Neural cell (in vitro differentiated cells): ENCODE measurements around the gene HPSE2. TPM values are rescaled to one million over a fixed set of nuclear protein-coding genes. Genes with fewer than 3 reads are reported as not detected.
"Not testable (repeated sequence)": the region's sequence is repeated elsewhere in the genome, so short reads cannot be mapped to it uniquely, and the experiment has no call there.

ENCODE experiments used
- H2AFZ ChIP-seq: fragments of 200-600, 300-800 bp; sonication (generic), shearing (Covaris generic); 2 replicates; pipeline ENCODE4 v1.6.0; 2014; ENCODE audit warnings: low read depth, mild to moderate bottlenecking, antibody characterized with exemption, low read length, moderate library complexity
- H3F3A ChIP-seq: fragments of 200-600 bp; shearing (Covaris generic); 2 replicates; pipeline ENCODE4 v1.6.1; 2016; ENCODE audit warnings: mild to moderate bottlenecking, moderate library complexity, mixed read lengths, antibody characterized with exemption, low read length; ENCODE audit not compliant: insufficient read depth, poor library complexity, severe bottlenecking
- H3K27ac ChIP-seq: fragments of 200-600, 300-800 bp; sonication (generic), shearing (Covaris generic); 2 replicates; pipeline ENCODE4 v1.5.1; 2014; ENCODE audit warnings: mild to moderate bottlenecking, low read length, moderate library complexity
- H3K27me3 ChIP-seq: fragments of 300-800, 200-600 bp; sonication (generic), shearing (Covaris generic); 2 replicates; pipeline ENCODE4 v1.6.0; 2014; ENCODE audit warnings: mild to moderate bottlenecking, low read depth, low read length, moderate library complexity; ENCODE audit not compliant: insufficient read depth
- H3K36me3 ChIP-seq: fragments of 300-800, 200-600 bp; sonication (generic), shearing (Covaris generic); 2 replicates; pipeline ENCODE4 v1.5.1; 2014; ENCODE audit warnings: mild to moderate bottlenecking, antibody characterized with exemption, low read length, moderate library complexity; ENCODE audit not compliant: insufficient read depth
- H3K4me2 ChIP-seq: fragments of 300-800, 200-600 bp; sonication (generic), shearing (Covaris generic); 2 replicates; pipeline ENCODE4 v1.6.0; 2014; ENCODE audit warnings: mild to moderate bottlenecking, low read length
- H3K4me3 ChIP-seq: fragments of 300-800, 200-600 bp; sonication (generic), shearing (Covaris generic); 2 replicates; pipeline ENCODE4 v1.5.1; 2014; ENCODE audit warnings: mild to moderate bottlenecking, low read length, moderate library complexity
- H3K79me2 ChIP-seq: fragments of 200-600 bp; shearing (Covaris generic); replicated peaks from 2 replicates; pipeline ENCODE4 v1.6.0; 2014; ENCODE audit warnings: mild to moderate bottlenecking, low read length, moderate library complexity; ENCODE audit not compliant: insufficient read depth
- H3K9ac ChIP-seq: fragments of 300-800, 200-600 bp; sonication (generic), shearing (Covaris generic); 2 replicates; pipeline ENCODE4 v1.6.1; 2016; ENCODE audit warnings: mild to moderate bottlenecking, low read length, mixed read lengths
- H3K9me2 ChIP-seq: fragments of 200-600 bp; shearing (Covaris generic); 2 replicates; pipeline ENCODE4 v1.6.1; 2016; ENCODE audit warnings: mild to moderate bottlenecking, low read length, mixed read lengths; ENCODE audit not compliant: insufficient read depth
- H3K9me3 ChIP-seq: fragments of 200-600, 300-800 bp; sonication (generic), shearing (Covaris generic); 2 replicates; pipeline ENCODE4 v1.6.1; 2016; ENCODE audit warnings: mild to moderate bottlenecking, mixed run types, low read length, moderate library complexity, mixed read lengths
- H4K20me1 ChIP-seq: fragments of 200-600 bp; shearing (Covaris generic); 2 replicates; pipeline ENCODE4 v1.6.1; 2016; ENCODE audit warnings: mild to moderate bottlenecking, mixed run types; ENCODE audit not compliant: insufficient read depth
- CTCF ChIP-seq: fragments of 450-650 bp; IDR thresholded peaks from 2 replicates; pipeline ENCODE4 v1.5.1; 2014; ENCODE audit warnings: antibody characterized with exemption, mild to moderate bottlenecking, moderate library complexity; ENCODE audit not compliant: poor library complexity, severe bottlenecking
- EP300 ChIP-seq: fragments of 450-650 bp; conservative IDR thresholded peaks from 2 replicates; pipeline ENCODE4 v1.6.1; 2014; ENCODE audit warnings: antibody characterized with exemption, mild to moderate bottlenecking, moderate library complexity; ENCODE audit not compliant: poor library complexity, severe bottlenecking
- EZH2 ChIP-seq: fragments of 200-600, 300-800 bp; shearing (Covaris generic), sonication (generic); IDR thresholded peaks from 2 replicates; pipeline ENCODE4 v1.6.1; 2014; ENCODE audit warnings: antibody characterized with exemption, low read length, borderline replicate concordance, mild to moderate bottlenecking; ENCODE audit not compliant: insufficient read depth, poor library complexity, severe bottlenecking
- MXI1 ChIP-seq: fragments of 450-650 bp; conservative IDR thresholded peaks from 2 replicates; pipeline ENCODE4 v1.6.1; 2014; ENCODE audit warnings: antibody characterized with exemption, mild to moderate bottlenecking; ENCODE audit not compliant: poor library complexity, severe bottlenecking
- POLR2AphosphoS5 ChIP-seq: IDR thresholded peaks from 2 replicates; pipeline ENCODE4 v1.6.1; 2012
- RAD21 ChIP-seq: fragments of 450-650 bp; conservative IDR thresholded peaks from 2 replicates; pipeline ENCODE4 v1.6.1; 2014; ENCODE audit warnings: antibody characterized with exemption, mild to moderate bottlenecking, moderate library complexity
- REST ChIP-seq: IDR thresholded peaks from 2 replicates; pipeline ENCODE4 v1.6.1; 2012; ENCODE audit warnings: borderline replicate concordance
- SMC3 ChIP-seq: fragments of 450-650 bp; conservative IDR thresholded peaks from 2 replicates; pipeline ENCODE4 v1.6.1; 2014; ENCODE audit warnings: antibody characterized with exemption, mild to moderate bottlenecking, moderate library complexity; ENCODE audit not compliant: poor library complexity
- TAF1 ChIP-seq: IDR thresholded peaks from 2 replicates; pipeline ENCODE4 v1.6.1; 2012; ENCODE audit warnings: low read depth
- polyA plus RNA-seq: library from polyadenylated mRNA; depleted of rRNA; stranded (reverse); fragments of >200 nt; gene quantifications from 2 replicates; pipeline ENCODE4 v1.2.3, GENCODE V29; 2014

Gene HPSE2
- polyA plus RNA-seq, 1 donor from 2014 or later: not detected

DNA sequence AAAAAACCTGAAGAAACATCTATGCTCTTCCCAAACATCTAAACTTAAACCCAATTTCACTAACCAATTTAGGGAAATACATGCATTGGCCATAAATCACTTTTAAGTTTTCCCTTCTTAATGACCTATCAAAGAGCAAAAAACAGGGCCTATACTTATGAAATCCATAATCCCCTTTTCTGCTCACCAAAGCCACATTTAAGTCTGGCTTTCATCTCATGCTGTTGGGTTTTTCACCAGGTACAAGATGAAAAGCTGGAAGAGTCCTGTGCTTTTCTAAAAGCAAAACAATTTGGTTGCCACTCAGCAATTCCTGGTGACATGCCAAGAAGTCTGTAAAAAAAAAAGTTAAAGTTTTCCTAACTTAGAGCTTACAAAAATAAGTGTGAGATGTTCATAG is 92.6 kb downstream of the HPSE2 start:
- Histone ChIP-seq H3K4me2 (no peak overlapping the region), H3K27ac (no peak overlapping the region), H3K9me3 (no peaks in the 10 kb centered on the region), H3K9me2 (no peaks in the 10 kb centered on the region), H3K27me3 (no peaks in the 10 kb centered on the region), H4K20me1 (no peaks in the 10 kb centered on the region), H2AFZ (no peak overlapping the region), H3F3A (no peaks in the 10 kb centered on the region), H3K4me3 (no peak overlapping the region), H3K9ac (no peak overlapping the region), H3K36me3 (no peaks in the 10 kb centered on the region), H3K79me2 (no peaks in the 10 kb centered on the region)
- TF ChIP-seq SMC3 (no peak), POLR2AphosphoS5 (no peak), EP300 (no peak), EZH2 (no peak), MXI1 (no peak), REST (no peak), CTCF (no peak), TAF1 (no peak), RAD21 (no peak)

- H3K4me2 ChIP-seq, H2AFZ ChIP-seq: not testable (repeated sequence)
Observed at GRCh38 chr10:99132897-99133296, 102.8 kb downstream of the HPSE2 start.

DNA sequence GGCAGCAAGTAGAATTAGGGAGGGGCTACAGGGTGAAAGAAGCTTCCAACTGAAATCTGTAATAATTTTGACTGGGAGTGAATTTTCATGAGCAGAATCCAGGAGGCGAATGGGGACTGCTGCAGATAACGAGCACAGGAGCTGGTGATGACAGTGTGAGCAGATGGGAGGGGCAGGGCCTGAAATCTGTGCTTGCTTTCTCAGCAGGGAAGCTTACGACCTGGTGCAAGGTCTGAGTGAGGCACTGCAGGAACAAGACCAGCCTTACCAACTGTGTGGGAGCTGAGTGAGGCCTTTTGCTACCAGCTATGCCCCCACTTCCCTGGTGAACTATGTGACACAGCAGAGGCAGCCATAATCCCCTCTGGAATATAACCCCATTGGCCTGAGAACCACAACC is 109.8 kb downstream of the HPSE2 start:
- Histone ChIP-seq H3F3A (no peaks in the 10 kb centered on the region), H3K9me3 (no peaks in the 10 kb centered on the region), H3K4me3 (no peak overlapping the region), H3K27ac (no peak overlapping the region), H3K9ac (no peak overlapping the region), H4K20me1 (no peaks in the 10 kb centered on the region), H3K4me2 (no peak overlapping the region), H3K79me2 (no peaks in the 10 kb centered on the region), H2AFZ (no peak overlapping the region), H3K36me3 (no peaks in the 10 kb centered on the region), H3K9me2 (no peaks in the 10 kb centered on the region), H3K27me3 (no peaks in the 10 kb centered on the region)
- TF ChIP-seq EZH2: no peak
- no peak for TF ChIP-seq MXI1
- no peak for TF ChIP-seq RAD21
- no peak for TF ChIP-seq SMC3

More at GRCh38 chr10:99132897-99133296, 102.8 kb downstream of the HPSE2 start:
- not testable (repeated sequence) for H3F3A ChIP-seq, H4K20me1 ChIP-seq, H3K27me3 ChIP-seq, H3K79me2 ChIP-seq, H3K9ac ChIP-seq, H3K27ac ChIP-seq, H3K36me3 ChIP-seq, H3K9me3 ChIP-seq, H3K4me3 ChIP-seq, H3K9me2 ChIP-seq
